CD14-positive monocyte (primary cell): ENCODE data around the gene FOXO3. TPM values are rescaled to one million over a fixed set of nuclear protein-coding genes. Genes with fewer than 3 reads are reported as not detected.

Experiments
- DNase-seq, 3 donors: peaks; one replicate each; pipeline ENCODE4 v3.0.0-alpha.2; 2011 to 2022
- H2AFZ ChIP-seq: 2 replicates; pipeline ENCODE4 v1.6.0; 2012; ENCODE audit warnings: mild to moderate bottlenecking, low read depth, low read length, inconsistent platforms; ENCODE audit not compliant: insufficient read depth, poor library complexity, severe bottlenecking
- H3K27ac ChIP-seq, 2 donors: 1 replicate in 1 of 2; 2 replicates in 1 of 2; pipeline ENCODE4 v1.5.1; 2012 to 2013; ENCODE audit warnings: low read length in 2 of 2, control low read depth in 1 of 2, inconsistent platforms in 1 of 2, low read depth in 1 of 2, mild to moderate bottlenecking in 1 of 2
- H3K27me3 ChIP-seq, 2 donors: one replicate each; pipeline versions ENCODE4 v1.6.0 to v1.6.1; 2011 to 2013; ENCODE audit warnings: low read length in 2 of 2; ENCODE audit not compliant: control insufficient read depth in 2 of 2, insufficient read depth in 2 of 2
- H3K36me3 ChIP-seq, 2 donors: replicated peaks in 1 of 2; 1 replicate in 1 of 2; 2 replicates in 1 of 2; pipeline versions ENCODE4 v1.5.1 to v1.6.1; 2012 to 2013; ENCODE audit warnings: low read length in 2 of 2, control low read depth in 1 of 2, inconsistent platforms in 1 of 2, mild to moderate bottlenecking in 1 of 2; ENCODE audit not compliant: insufficient read depth in 2 of 2, control insufficient read depth in 1 of 2
- H3K4me1 ChIP-seq, 2 donors: 1 replicate in 1 of 2; 2 replicates in 1 of 2; pipeline versions ENCODE4 v1.5.1 to v1.6.1; 2012 to 2013; ENCODE audit warnings: low read length in 2 of 2, control low read depth in 1 of 2, inconsistent platforms in 1 of 2, mild to moderate bottlenecking in 1 of 2, moderate library complexity in 1 of 2; ENCODE audit not compliant: insufficient read depth in 2 of 2, control insufficient read depth in 1 of 2
- H3K4me2 ChIP-seq: replicated peaks from 2 replicates; pipeline ENCODE3; 2012; ENCODE audit warnings: low read length, moderate library complexity, mild to moderate bottlenecking; ENCODE audit not compliant: poor library complexity, severe bottlenecking; ENCODE audit errors: extremely low read depth
- H3K4me3 ChIP-seq, 3 experiments: fragments of 200-600 bp in 1 of 3; sonication (generic) in 1 of 3; replicated peaks in 1 of 3; 1 replicate in 2 of 3; 2 replicates in 1 of 3; pipeline ENCODE4 v1.5.1; 2011 to 2013; ENCODE audit warnings: low read length in 3 of 3, mild to moderate bottlenecking in 3 of 3, control low read depth in 2 of 3, low read depth in 2 of 3, inconsistent platforms in 1 of 3, moderate library complexity in 1 of 3
- H3K79me2 ChIP-seq: 2 replicates; pipeline ENCODE4 v1.6.0; 2012; ENCODE audit warnings: mild to moderate bottlenecking, control low read depth, inconsistent platforms, low read length, moderate library complexity; ENCODE audit not compliant: insufficient read depth
- H3K9ac ChIP-seq: 2 replicates; pipeline ENCODE4 v1.6.0; 2017; ENCODE audit warnings: low read length, mild to moderate bottlenecking; ENCODE audit not compliant: insufficient read depth, poor library complexity, severe bottlenecking
- H3K9me3 ChIP-seq, 2 donors: replicated peaks in 1 of 2; 1 replicate in 1 of 2; 2 replicates in 1 of 2; pipeline versions ENCODE4 v1.5.1 to v1.6.1; 2012 to 2013; ENCODE audit warnings: low read length in 2 of 2, control low read depth in 1 of 2; ENCODE audit not compliant: control insufficient read depth in 1 of 2, insufficient read depth in 1 of 2
- H4K20me1 ChIP-seq: 2 replicates; pipeline ENCODE4 v1.6.0; 2012; ENCODE audit warnings: mild to moderate bottlenecking, low read length, control low read depth, moderate library complexity; ENCODE audit not compliant: insufficient read depth
- H3K27ac Mint-ChIP-seq, 7 donors: one replicate each; pipeline ENCODE4 v1.8.0; 2020; ENCODE audit warnings: mild to moderate bottlenecking in 7 of 7, mixed read lengths in 7 of 7, moderate library complexity in 6 of 7, inconsistent platforms in 2 of 7
- H3K27me3 Mint-ChIP-seq, 3 donors: one replicate each; pipeline ENCODE4 v1.8.0; 2021 to 2022; ENCODE audit warnings: low read depth in 3 of 3, mild to moderate bottlenecking in 3 of 3, mixed read lengths in 3 of 3, moderate library complexity in 3 of 3, inconsistent platforms in 1 of 3
- H3K36me3 Mint-ChIP-seq, 2 donors: one replicate each; pipeline ENCODE4 v1.8.0; 2020; ENCODE audit warnings: mixed read lengths in 2 of 2, inconsistent platforms in 1 of 2, mild to moderate bottlenecking in 1 of 2
- H3K4me1 Mint-ChIP-seq: one replicate; pipeline ENCODE4 v1.8.0; 2020; ENCODE audit warnings: mild to moderate bottlenecking, mixed read lengths
- H3K4me3 Mint-ChIP-seq, 2 donors: one replicate each; pipeline ENCODE4 v1.8.0; 2020; ENCODE audit warnings: mild to moderate bottlenecking in 2 of 2, mixed read lengths in 2 of 2, moderate library complexity in 1 of 2
- H3K9me3 Mint-ChIP-seq, 7 donors: one replicate each; pipeline ENCODE4 v1.8.0; 2020 to 2022; ENCODE audit warnings: mixed read lengths in 7 of 7, mild to moderate bottlenecking in 6 of 7, moderate library complexity in 6 of 7, inconsistent platforms in 2 of 7
- CTCF ChIP-seq: fragments of 200-600 bp; IDR thresholded peaks from one replicate; pipeline ENCODE4 v1.8.0; 2022; ENCODE audit warnings: antibody characterized with exemption, mild to moderate bottlenecking
- WGBS: methylation state at CpG from one replicate; pipeline ENCODE4 v1.1.5; 2013; ENCODE audit warnings: missing lambda C conversion rate; ENCODE audit not compliant: insufficient coverage; 5-methylcytosine and 5-hydroxymethylcytosine counted together
- intact Hi-C, 2 donors: fragments of 100-400 bp; cut with micrococcal nuclease; formaldehyde crosslinking; loops; one replicate each; pipeline versions ENCODE4 v1.15.0 to v1.15.1; 2023
- polyA plus RNA-seq, 3 donors: library from polyadenylated mRNA; depleted of rRNA in 1 of 3; unstranded in 2 of 3; stranded (reverse) in 1 of 3; fragments of 300-500 nt in 2 of 3; fragments of >200 nt in 1 of 3; fragmentation: Illumina TruSeq in 2 of 3; gene quantifications; 1 replicate in 2 of 3; 2 replicates in 1 of 3; pipeline ENCODE4 v1.2.3, GENCODE V29; 2012 to 2021

The FOXO3 gene
- polyA plus RNA-seq, 3 donors = 15.4 to 23.2 (median 17.5) TPM

- no peak overlapping the region for H3K27ac ChIP-seq
These were observed 37.7 kb downstream of the FOXO3 start for GRCh38 chr6:108598305-108598863.

GRCh38 chr6:108604156-108604555 is 43.4 kb downstream of the FOXO3 start:
- Histone ChIP-seq H3K9me3 (no peaks in the 10 kb centered on the region), H3K27ac (no peak overlapping the region), H4K20me1 (peaks cover 100% of the 10 kb centered on the region), H3K27me3 (no peaks in the 10 kb centered on the region), H2AFZ (no peak overlapping the region), H3K36me3 (peaks cover 0 to 19% of the 10 kb centered on the region in 2 donors), H3K4me3 (no peak overlapping the region), H3K79me2 (peaks cover 98% of the 10 kb centered on the region), H3K9ac (no peak overlapping the region), H3K4me1 (peaks cover 0 to 9% of the 10 kb centered on the region in 2 donors), H3K4me2 (no peak overlapping the region)
- WGBS = no CpG with 5 or more reads among the region's 5 CpGs
- Mint-ChIP-seq H3K9me3 (no peaks in the 10 kb centered on the region), H3K36me3 (peaks cover 19 to 31% of the 10 kb centered on the region in 2 donors), H3K27me3 (no peaks in the 10 kb centered on the region), H3K27ac (no peak overlapping the region), H3K4me3 (no peak overlapping the region), H3K4me1 (peaks cover 24% of the 10 kb centered on the region)
- no peak for TF ChIP-seq CTCF
- intact Hi-C loops = no loop called here
- no peak for DNase-seq

More at GRCh38 chr6:108598305-108598863, 37.7 kb downstream of the FOXO3 start:
- H3K27me3 Mint-ChIP-seq = no peaks in the 10 kb centered on the region
- H3K4me1 ChIP-seq = peaks cover 33 to 48% of the 10 kb centered on the region in 2 donors
- DNase-seq = peak; percentile 44 to 91 (median 55)
- peaks cover 23 to 27% of the 10 kb centered on the region in 2 donors for H3K36me3 Mint-ChIP-seq
- intact Hi-C loops = no loop called here
- H3K4me1 Mint-ChIP-seq = peaks cover 50% of the 10 kb centered on the region
- H3K9ac ChIP-seq = no peak overlapping the region
- H3K79me2 ChIP-seq = peaks cover 99% of the 10 kb centered on the region
- no peak overlapping the region for H3K4me3 Mint-ChIP-seq
- no CpG with 5 or more reads among the region's 2 CpGs for WGBS
- H3K27ac Mint-ChIP-seq = peak overlapping the region in 3 of 7 donors; percentile 3 to 26 (median 9)
- no peaks in the 10 kb centered on the region for H3K9me3 Mint-ChIP-seq
- peaks cover 100% of the 10 kb centered on the region for H4K20me1 ChIP-seq
- no peaks in the 10 kb centered on the region for H3K27me3 ChIP-seq
- H3K36me3 ChIP-seq = peaks cover 0 to 9% of the 10 kb centered on the region in 2 donors
- no peak for TF ChIP-seq CTCF
- H2AFZ ChIP-seq = no peak overlapping the region
- no peak overlapping the region for H3K4me3 ChIP-seq
- H3K4me2 ChIP-seq = no peak overlapping the region
- H3K9me3 ChIP-seq = no peaks in the 10 kb centered on the region
